ENCODE measurements around the gene TMEM52B. TPM values are rescaled to one million over a fixed set of nuclear protein-coding genes. Genes with fewer than 3 reads are reported as not detected.

TMEM52B gene
- total RNA-seq, 6 donors from 2014 or later, result 0.55 to 2.7 (median 1.1) TPM; not detected in 1

GRCh38 chr12:10211101-10211939 is 32.5 kb downstream of the TMEM52B start:
- peaks cover 0 to 6% (median 0%) of the 10 kb centered on the region in 4 donors for H3K36me3 ChIP-seq
- peak overlapping the region in 1 of 4 donors; percentile 72 for H3K4me3 ChIP-seq
- WGBS, 2 donors, result 93 to 95% methylated on average over 25 of the region's 25 CpGs
- no peaks in the 10 kb centered on the region for H3K27me3 ChIP-seq
- no peak for TF ChIP-seq POLR2AphosphoS5 (IDR thresholded peaks at IDR 0.05)
- no peak for TF ChIP-seq EP300 (IDR thresholded peaks at IDR 0.05)
- no peak for TF ChIP-seq CTCF (IDR thresholded peaks at IDR 0.05)
- H3K4me1 ChIP-seq, result peaks cover 15 to 30% (median 19%) of the 10 kb centered on the region in 4 donors
- DNase-seq, result no peak
- peak overlapping the region; percentile 99 to 100 (median 100) for H3K27ac ChIP-seq
- ATAC-seq (ENCODE audit: low FRiP score in 2 of 2), result no peak
- no peaks in the 10 kb centered on the region for H3K9me3 ChIP-seq

GRCh38 chr12:10211940-10212738 is 33.3 kb downstream of the TMEM52B start:
- peak; percentile 94 to 97 for ATAC-seq (ENCODE audit: low FRiP score in 2 of 2)
- Histone ChIP-seq H3K36me3 (peaks cover 0 to 8% (median 0%) of the 10 kb centered on the region in 4 donors), H3K27me3 (no peaks in the 10 kb centered on the region), H3K4me1 (peaks cover 15 to 36% (median 21%) of the 10 kb centered on the region in 4 donors), H3K9me3 (no peaks in the 10 kb centered on the region), H3K4me3 (peak overlapping the region; percentile 59 to 79 (median 72)), H3K27ac (peak overlapping the region; percentile 99 to 100 (median 100))
- peak; percentile 96 to 98 for TF ChIP-seq POLR2AphosphoS5 (IDR thresholded peaks at IDR 0.05)
- no peak for TF ChIP-seq CTCF (IDR thresholded peaks at IDR 0.05)
- peak in 3 of 4 donors; percentile 79 to 99 (median 95) for TF ChIP-seq EP300 (IDR thresholded peaks at IDR 0.05)
- TF ChIP-seq POLR2A (IDR thresholded peaks at IDR 0.05), result peak in 2 of 4 donors; percentile 61 to 89
- 31 to 34% methylated on average over 40 of the region's 40 CpGs for WGBS, 2 donors
- peak; percentile 98 to 99 for DNase-seq

GRCh38 chr12:10212739-10213131 is 33.9 kb downstream of the TMEM52B start, which contains the start of gene GABARAPL1:
Gene GABARAPL1 (plus strand): TSS chr12:10212877. CDS start chr12:10213130, 253 bp downstream.
- Histone ChIP-seq H3K27me3 (no peaks in the 10 kb centered on the region), H3K9me3 (no peaks in the 10 kb centered on the region), H3K4me1 (peaks cover 15 to 36% (median 22%) of the 10 kb centered on the region in 4 donors), H3K27ac (peak within 1 kb of the TSS; percentile 99 to 100 (median 100)), H3K4me3 (peak within 1 kb of the TSS; percentile 59 to 79 (median 72)), H3K36me3 (peaks cover 0 to 9% (median under 1%) of the 10 kb centered on the region in 4 donors)
- 1% methylated on average over 20 to 35 of the region's 35 CpGs for WGBS, 2 donors
- TF ChIP-seq EP300 (IDR thresholded peaks at IDR 0.05) (peak in 1 of 4 donors; percentile 44), POLR2AphosphoS5 (IDR thresholded peaks at IDR 0.05) (no peak), CTCF (IDR thresholded peaks at IDR 0.05) (peak in 1 of 6 experiments; percentile 6), POLR2A (IDR thresholded peaks at IDR 0.05) (peak in 3 of 4 donors; percentile 9 to 78 (median 63))
- ATAC-seq (ENCODE audit: low FRiP score in 2 of 2) (peak; percentile 90 to 92), DNase-seq (peak; percentile 86 to 97)

- no peaks in the 10 kb centered on the region for H3K9me3 ChIP-seq
- 1 to 3% methylated on average over 26 to 37 of the region's 47 CpGs for WGBS, 2 donors
- DNase-seq, result peak; percentile 86 to 93
- no peaks in the 10 kb centered on the region for H3K27me3 ChIP-seq
- peak; percentile 81 to 87 for ATAC-seq (ENCODE audit: low FRiP score in 2 of 2)
- H3K36me3 ChIP-seq, result peaks cover 5 to 16% (median 8%) of the 10 kb centered on the region in 4 donors
- TF ChIP-seq CTCF (IDR thresholded peaks at IDR 0.05) (no peak), POLR2AphosphoS5 (IDR thresholded peaks at IDR 0.05) (peak; percentile 62 to 82), POLR2A (IDR thresholded peaks at IDR 0.05) (peak in 3 of 4 donors; percentile 38 to 73 (median 38)), EP300 (IDR thresholded peaks at IDR 0.05) (no peak)
- peak overlapping the region; percentile 99 to 100 (median 100) for H3K27ac ChIP-seq
- peaks cover 15 to 36% (median 24%) of the 10 kb centered on the region in 4 donors for H3K4me1 ChIP-seq
- peak overlapping the region; percentile 59 to 79 (median 72) for H3K4me3 ChIP-seq
Measured at GRCh38 chr12:10213168-10214135, 34.6 kb downstream of the TMEM52B start.

Measured in upper lobe of left lung (tissue), 6 donors.